ENCODE measurements around the gene HSDL1.

DNA sequence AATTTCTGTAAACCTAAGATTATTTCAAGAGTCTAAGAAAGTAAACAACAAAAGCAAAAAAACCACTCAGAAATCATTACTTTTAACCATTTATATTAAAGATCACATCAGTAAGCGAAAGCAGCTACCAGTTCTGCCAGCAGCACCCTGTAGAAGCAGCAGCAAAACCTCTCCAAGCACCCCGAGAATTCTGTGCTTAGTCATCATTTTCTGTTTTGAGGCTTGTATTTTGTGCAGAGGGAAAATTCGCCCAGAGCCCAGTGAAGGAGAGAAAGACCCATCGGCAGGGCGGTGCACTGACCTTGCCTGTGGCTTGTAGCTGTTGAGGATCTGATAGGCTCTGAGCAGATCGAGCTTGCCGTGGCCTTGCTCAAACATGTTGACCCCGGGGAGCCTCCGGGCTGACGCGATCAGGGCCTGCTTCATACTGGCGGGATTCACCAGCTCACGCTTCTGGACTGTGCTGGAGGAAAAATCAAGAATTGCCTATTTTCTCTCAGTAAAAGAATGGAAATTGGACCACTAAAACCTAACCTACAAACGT lies 63.5 kb downstream of the HSDL1 start:
- TF ChIP-seq, protein P1, sequence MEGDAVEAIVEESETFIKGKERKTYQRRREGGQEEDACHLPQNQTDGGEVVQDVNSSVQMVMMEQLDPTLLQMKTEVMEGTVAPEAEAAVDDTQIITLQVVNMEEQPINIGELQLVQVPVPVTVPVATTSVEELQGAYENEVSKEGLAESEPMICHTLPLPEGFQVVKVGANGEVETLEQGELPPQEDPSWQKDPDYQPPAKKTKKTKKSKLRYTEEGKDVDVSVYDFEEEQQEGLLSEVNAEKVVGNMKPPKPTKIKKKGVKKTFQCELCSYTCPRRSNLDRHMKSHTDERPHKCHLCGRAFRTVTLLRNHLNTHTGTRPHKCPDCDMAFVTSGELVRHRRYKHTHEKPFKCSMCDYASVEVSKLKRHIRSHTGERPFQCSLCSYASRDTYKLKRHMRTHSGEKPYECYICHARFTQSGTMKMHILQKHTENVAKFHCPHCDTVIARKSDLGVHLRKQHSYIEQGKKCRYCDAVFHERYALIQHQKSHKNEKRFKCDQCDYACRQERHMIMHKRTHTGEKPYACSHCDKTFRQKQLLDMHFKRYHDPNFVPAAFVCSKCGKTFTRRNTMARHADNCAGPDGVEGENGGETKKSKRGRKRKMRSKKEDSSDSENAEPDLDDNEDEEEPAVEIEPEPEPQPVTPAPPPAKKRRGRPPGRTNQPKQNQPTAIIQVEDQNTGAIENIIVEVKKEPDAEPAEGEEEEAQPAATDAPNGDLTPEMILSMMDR (IDR thresholded peaks at IDR 0.05), result no peak
- TF ChIP-seq POLR2A (IDR thresholded peaks at IDR 0.05), result no peak

All from body of pancreas (tissue), 4 donors.